CD4-positive, alpha-beta T cell (primary cell): ENCODE results near the gene CD1D. TPM values are rescaled to one million over a fixed set of nuclear protein-coding genes. Genes with fewer than 3 reads are reported as not detected.
"Not testable (repeated sequence)": the region's sequence is repeated elsewhere in the genome, so short reads cannot be mapped to it uniquely, and the experiment has no call there.

Source experiments
- ATAC-seq: fragments of 200-7000 bp; cut with Tn5 transposase; one replicate; pipeline ENCODE4 v1.10.0; 2022; ENCODE audit warnings: mild to moderate bottlenecking; ENCODE audit not compliant: poor library complexity
- CTCF ChIA-PET: fragments of 350-600 bp; sonication (Branson Sonifier 250); formaldehyde crosslinking; loops from one replicate; lab custom pipeline; 2021; ENCODE audit warnings: antibody characterized with exemption, inconsistent platforms; lab: Charles Lee
- POLR2A ChIA-PET: fragments of 350-600 bp; sonication (Branson Sonifier 250); formaldehyde crosslinking; loops from one replicate; lab custom pipeline; 2021; ENCODE audit warnings: antibody characterized with exemption, inconsistent platforms; lab: Charles Lee
- DNase-seq, 14 experiments: peaks; one replicate each; pipeline ENCODE4 v3.0.0-alpha.2; 2013 to 2020; ENCODE audit warnings: mixed read lengths in 2 of 14
- H3K27ac ChIP-seq, 2 donors: one replicate each; pipeline versions ENCODE4 v1.5.1 to v1.7.0; 2013; ENCODE audit warnings: low read length in 2 of 2, low read depth in 1 of 2, mild to moderate bottlenecking in 1 of 2
- H3K27me3 ChIP-seq, 2 experiments: 1 replicate in 1 of 2; 2 replicates in 1 of 2; pipeline versions ENCODE4 v1.6.1 to v1.7.0; 2013; ENCODE audit warnings: low read length in 2 of 2, control low read depth in 1 of 2, mild to moderate bottlenecking in 1 of 2, moderate library complexity in 1 of 2; ENCODE audit not compliant: insufficient read depth in 2 of 2, control insufficient read depth in 1 of 2
- H3K36me3 ChIP-seq: one replicate; pipeline ENCODE4 v1.6.1; 2013; ENCODE audit warnings: low read length, control low read depth; ENCODE audit not compliant: insufficient read depth
- H3K4me1 ChIP-seq: one replicate; pipeline ENCODE4 v1.6.1; 2013; ENCODE audit warnings: low read length, control low read depth; ENCODE audit not compliant: insufficient read depth
- H3K4me3 ChIP-seq: one replicate; pipeline ENCODE4 v1.5.1; 2013; ENCODE audit warnings: mild to moderate bottlenecking, low read length, moderate library complexity
- H3K9me3 ChIP-seq, 2 experiments: 1 replicate in 1 of 2; 2 replicates in 1 of 2; pipeline versions ENCODE4 v1.6.1 to v1.7.0; 2013; ENCODE audit warnings: low read length in 2 of 2, mild to moderate bottlenecking in 2 of 2, control low read depth in 1 of 2, moderate library complexity in 1 of 2; ENCODE audit not compliant: control insufficient read depth in 1 of 2, insufficient read depth in 1 of 2
- H3K27ac Mint-ChIP-seq: one replicate; pipeline ENCODE4 v1.8.0; 2020; ENCODE audit warnings: mixed read lengths
- H3K27me3 Mint-ChIP-seq: one replicate; pipeline ENCODE4 v1.8.0; 2021; ENCODE audit warnings: mixed read lengths
- H3K36me3 Mint-ChIP-seq: one replicate; pipeline ENCODE4 v1.8.0; 2021; ENCODE audit warnings: low read depth, mixed read lengths
- H3K4me1 Mint-ChIP-seq: one replicate; pipeline ENCODE4 v1.8.0; 2021; ENCODE audit warnings: low read depth, mixed read lengths
- H3K4me3 Mint-ChIP-seq: one replicate; pipeline ENCODE4 v1.8.0; 2020; ENCODE audit warnings: mild to moderate bottlenecking, mixed read lengths
- H3K9me3 Mint-ChIP-seq: one replicate; pipeline ENCODE4 v1.8.0; 2020; ENCODE audit warnings: mixed read lengths
- intact Hi-C, 2 experiments: fragments of 100-400 bp; cut with DNase I in 1 of 2; cut with micrococcal nuclease in 1 of 2; formaldehyde crosslinking; loops; one replicate each; pipeline versions ENCODE4 v1.15.1 to v1.9.0; 2023 to 2025; cut with DNase I, micrococcal nuclease
- total RNA-seq, 174 experiments: library from RNA in 2 of 174; stranded (reverse) in 2 of 174; gene quantifications; one replicate each; pipeline ENCODE4 v1.2.3 and lab custom pipeline; 2021 to 2026
- TF ChIP-seq, protein P1 (sequence below): fragments of 200-600 bp; IDR thresholded peaks from one replicate; pipeline ENCODE4 v1.8.0; 2022; ENCODE audit warnings: antibody characterized with exemption, mild to moderate bottlenecking

Gene CD1D
- total RNA-seq, 2 experiments from 2014 or later: 0.11 to 0.14 TPM

DNA sequence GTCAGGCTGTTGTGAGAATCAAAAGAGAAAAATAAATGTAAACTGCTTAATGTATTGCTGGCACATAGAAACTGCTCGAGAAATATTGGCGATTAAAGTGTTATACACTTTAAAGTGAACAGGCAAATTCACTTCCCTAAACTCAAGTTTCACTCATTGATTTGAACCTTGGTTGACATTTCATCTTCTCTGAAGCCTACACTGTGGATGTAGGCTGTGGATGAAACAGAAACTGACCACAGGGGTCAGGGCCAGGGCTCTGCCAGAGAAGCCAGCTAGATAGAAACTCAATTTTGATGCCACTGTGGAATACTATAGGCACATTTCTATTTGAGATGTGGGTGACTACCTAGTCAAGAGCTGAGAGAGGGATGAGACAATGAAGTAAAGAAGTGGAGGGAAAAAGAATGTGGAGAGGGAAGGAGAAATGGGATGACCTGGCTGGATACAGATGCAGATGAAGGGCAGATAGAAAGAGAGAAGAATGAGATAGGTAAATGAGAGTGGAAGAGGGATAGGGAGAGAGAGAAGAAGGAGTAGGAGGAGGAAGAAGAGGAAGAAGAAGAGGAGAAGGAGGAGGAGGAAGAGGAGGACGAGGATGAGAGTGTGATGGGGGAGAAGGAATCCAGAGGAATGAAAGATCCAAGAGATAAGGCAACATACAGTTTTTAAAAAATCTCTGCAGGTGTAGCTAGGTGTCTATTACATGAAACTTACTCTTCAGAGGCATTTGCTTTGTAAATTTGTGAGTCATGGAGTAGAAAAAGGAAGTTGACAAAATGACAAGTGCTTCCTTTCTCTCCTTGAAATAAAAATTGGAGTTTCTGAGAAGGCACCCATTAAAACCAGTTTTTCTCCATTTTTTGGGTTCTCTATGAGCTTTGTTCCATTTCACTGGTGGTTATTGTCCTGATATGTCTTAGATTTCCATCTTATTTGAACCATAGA, 17.4 kb upstream of the CD1D start:
- Mint-ChIP-seq H3K9me3 (no peaks in the 10 kb centered on the region), H3K4me3 (no peak overlapping the region), H3K27me3 (peaks cover 52% of the 10 kb centered on the region), H3K27ac (no peak overlapping the region), H3K36me3 (no peaks in the 10 kb centered on the region), H3K4me1 (no peaks in the 10 kb centered on the region)
- Histone ChIP-seq H3K27me3 (peaks cover 6 to 41% of the 10 kb centered on the region in 2 experiments), H3K9me3 (no peaks in the 10 kb centered on the region), H3K27ac (no peak overlapping the region), H3K4me1 (no peaks in the 10 kb centered on the region), H3K4me3 (no peak overlapping the region), H3K36me3 (no peaks in the 10 kb centered on the region)
- intact Hi-C loops: no loop called here
- ChIA-PET POLR2A (no interaction called here), CTCF (no interaction called here)
- TF ChIP-seq, protein P1, sequence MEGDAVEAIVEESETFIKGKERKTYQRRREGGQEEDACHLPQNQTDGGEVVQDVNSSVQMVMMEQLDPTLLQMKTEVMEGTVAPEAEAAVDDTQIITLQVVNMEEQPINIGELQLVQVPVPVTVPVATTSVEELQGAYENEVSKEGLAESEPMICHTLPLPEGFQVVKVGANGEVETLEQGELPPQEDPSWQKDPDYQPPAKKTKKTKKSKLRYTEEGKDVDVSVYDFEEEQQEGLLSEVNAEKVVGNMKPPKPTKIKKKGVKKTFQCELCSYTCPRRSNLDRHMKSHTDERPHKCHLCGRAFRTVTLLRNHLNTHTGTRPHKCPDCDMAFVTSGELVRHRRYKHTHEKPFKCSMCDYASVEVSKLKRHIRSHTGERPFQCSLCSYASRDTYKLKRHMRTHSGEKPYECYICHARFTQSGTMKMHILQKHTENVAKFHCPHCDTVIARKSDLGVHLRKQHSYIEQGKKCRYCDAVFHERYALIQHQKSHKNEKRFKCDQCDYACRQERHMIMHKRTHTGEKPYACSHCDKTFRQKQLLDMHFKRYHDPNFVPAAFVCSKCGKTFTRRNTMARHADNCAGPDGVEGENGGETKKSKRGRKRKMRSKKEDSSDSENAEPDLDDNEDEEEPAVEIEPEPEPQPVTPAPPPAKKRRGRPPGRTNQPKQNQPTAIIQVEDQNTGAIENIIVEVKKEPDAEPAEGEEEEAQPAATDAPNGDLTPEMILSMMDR: no peak
- DNase-seq (peak in 1 of 14 experiments; percentile 24), ATAC-seq (no peak)

- Histone ChIP-seq H3K27me3 (peaks cover 0 to 18% of the 10 kb centered on the region in 2 experiments), H3K9me3 (no peaks in the 10 kb centered on the region), H3K4me1 (no peaks in the 10 kb centered on the region), H3K4me3 (no peak overlapping the region), H3K27ac (no peak overlapping the region), H3K36me3 (no peaks in the 10 kb centered on the region)
- intact Hi-C loops: no loop called here
- Mint-ChIP-seq H3K36me3 (no peaks in the 10 kb centered on the region), H3K4me1 (no peaks in the 10 kb centered on the region), H3K4me3 (no peak overlapping the region), H3K27me3 (peaks cover 32% of the 10 kb centered on the region), H3K9me3 (no peaks in the 10 kb centered on the region), H3K27ac (no peak overlapping the region)
- ATAC-seq: no peak
- ChIA-PET CTCF (no interaction called here), POLR2A (interaction anchor here (1.3 kb wide), 1 partner anchor 10 kb away, joined by 3 read pairs; no protein-coding TSS in a partner anchor)
- TF ChIP-seq, protein P1: no peak
- no peak for DNase-seq
These were observed 11.6 kb upstream of the CD1D start for GRCh38 chr1:158169105-158169504.

DNA sequence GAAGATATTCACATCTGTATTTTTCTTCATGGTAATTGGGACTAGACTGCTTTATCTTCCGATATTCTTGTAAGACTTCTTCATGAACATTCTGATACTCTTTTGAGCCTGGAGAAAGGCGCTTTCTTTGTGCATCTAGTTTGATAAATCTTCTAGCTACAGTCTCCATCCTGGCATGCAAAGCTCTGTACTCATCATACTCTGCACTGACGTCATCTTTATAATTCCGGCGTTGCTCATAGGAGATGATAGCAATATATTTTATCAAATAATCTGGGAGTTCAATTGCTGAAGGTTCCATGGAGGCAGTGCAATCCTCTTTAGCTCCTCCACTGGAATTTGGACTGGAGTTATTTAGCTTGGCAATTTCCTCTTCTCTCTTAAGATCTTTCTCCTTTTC, 4.8 kb upstream of the CD1D start:
- H3K36me3 ChIP-seq, H3K27ac ChIP-seq, H3K36me3 Mint-ChIP-seq, CTCF ChIA-PET, H3K27ac Mint-ChIP-seq, H3K9me3 ChIP-seq, intact Hi-C loops, H3K4me3 ChIP-seq, POLR2A ChIA-PET, H3K4me1 ChIP-seq, H3K4me3 Mint-ChIP-seq, H3K9me3 Mint-ChIP-seq, DNase-seq, ATAC-seq: not testable (repeated sequence)
- Mint-ChIP-seq H3K4me1 (peaks cover 15% of the 10 kb centered on the region), H3K27me3 (peaks cover 54% of the 10 kb centered on the region)
- H3K27me3 ChIP-seq: peaks cover 25 to 26% of the 10 kb centered on the region in 2 experiments
